ENCODE results near the gene ASPHD2.

Gene ASPHD2

GRCh38 chr22:26446808-26447515 is 17.9 kb downstream of the ASPHD2 start:
- no peak for DNase-seq (ENCODE audit: low spot score)

- DNase-seq (ENCODE audit: low spot score) = no peak
Measured at GRCh38 chr22:26447584-26448329, 18.7 kb downstream of the ASPHD2 start.

GRCh38 chr22:26448334-26448733 is 19.3 kb downstream of the ASPHD2 start:
- no peak for DNase-seq (ENCODE audit: low spot score)

- DNase-seq (ENCODE audit: low spot score) = no peak
Measured at GRCh38 chr22:26448941-26449340, 19.9 kb downstream of the ASPHD2 start.

GRCh38 chr22:26450453-26451185 is 21.6 kb downstream of the ASPHD2 start:
- DNase-seq (ENCODE audit: low spot score) = no peak

- no peak for DNase-seq (ENCODE audit: low spot score)
Measured at GRCh38 chr22:26452236-26453016, 23.4 kb downstream of the ASPHD2 start.

GRCh38 chr22:26453216-26453615 is 24.2 kb downstream of the ASPHD2 start:
- no peak for DNase-seq (ENCODE audit: low spot score)

- no peak for DNase-seq (ENCODE audit: low spot score)
Measured at GRCh38 chr22:26453812-26454500, 24.9 kb downstream of the ASPHD2 start.

GRCh38 chr22:26457661-26458272 is 28.7 kb downstream of the ASPHD2 start:
- no peak for DNase-seq (ENCODE audit: low spot score)

- no peak for DNase-seq (ENCODE audit: low spot score)
Measured at GRCh38 chr22:26460202-26460601, 31.1 kb downstream of the ASPHD2 start.

GRCh38 chr22:26461188-26461810 is 32.2 kb downstream of the ASPHD2 start:
- DNase-seq (ENCODE audit: low spot score) = peak; percentile 83

GRCh38 chr22:26462051-26462450 is 33.0 kb downstream of the ASPHD2 start:
- no peak for DNase-seq (ENCODE audit: low spot score)

GRCh38 chr22:26462641-26463040 is 33.6 kb downstream of the ASPHD2 start:
- no peak for DNase-seq (ENCODE audit: low spot score)

GRCh38 chr22:26463101-26463661 is 34.1 kb downstream of the ASPHD2 start:
- no peak for DNase-seq (ENCODE audit: low spot score)

- no peak for DNase-seq (ENCODE audit: low spot score)
Measured at GRCh38 chr22:26463688-26464087, 34.6 kb downstream of the ASPHD2 start.

GRCh38 chr22:26464312-26464711 is 35.3 kb downstream of the ASPHD2 start:
- peak; percentile 61 for DNase-seq (ENCODE audit: low spot score)

GRCh38 chr22:26466196-26466595 is 37.1 kb downstream of the ASPHD2 start:
- peak; percentile 61 for DNase-seq (ENCODE audit: low spot score)

GRCh38 chr22:26470807-26471206 is 41.7 kb downstream of the ASPHD2 start:
- no peak for DNase-seq (ENCODE audit: low spot score)

- DNase-seq (ENCODE audit: low spot score) = peak; percentile 82
Measured at GRCh38 chr22:26471522-26471921, 42.5 kb downstream of the ASPHD2 start.

GRCh38 chr22:26474682-26475081 is 45.6 kb downstream of the ASPHD2 start:
- DNase-seq (ENCODE audit: low spot score) = no peak

Data from AG20443 (cell line).